Kidney (tissue), 14 donors: ENCODE results near the gene SACS. TPM values are rescaled to one million over a fixed set of nuclear protein-coding genes. Genes with fewer than 3 reads are reported as not detected.

Experiments
- DNase-seq, 5 donors: peaks; one replicate each; pipeline ENCODE4 v3.0.0-alpha.2; 2013 to 2020
- FAIRE-seq: peaks from 2 replicates; lab custom pipeline; 2012; peaks lifted over from hg19 to GRCh38; lab: Jason Lieb, UNC
- H3K27ac ChIP-seq, 2 donors: one replicate each; pipeline ENCODE4 v1.7.0; 2013; ENCODE audit warnings: low read depth in 2 of 2, low read length in 2 of 2, inconsistent platforms in 1 of 2
- H3K27me3 ChIP-seq: one replicate; pipeline ENCODE4 v1.7.1; 2013; ENCODE audit warnings: low read length, inconsistent platforms; ENCODE audit not compliant: control insufficient read depth, insufficient read depth
- H3K36me3 ChIP-seq, 3 donors: one replicate each; pipeline versions ENCODE4 v1.7.0 to v1.7.1; 2013; ENCODE audit warnings: low read length in 3 of 3, control low read depth in 1 of 3, inconsistent platforms in 1 of 3; ENCODE audit not compliant: insufficient read depth in 3 of 3, control insufficient read depth in 2 of 3
- H3K4me1 ChIP-seq, 3 donors: one replicate each; pipeline versions ENCODE4 v1.7.0 to v1.7.1; 2013; ENCODE audit warnings: low read length in 3 of 3, inconsistent platforms in 1 of 3, low read depth in 1 of 3; ENCODE audit not compliant: control insufficient read depth in 2 of 3, insufficient read depth in 2 of 3
- H3K4me3 ChIP-seq, 3 donors: one replicate each; pipeline versions ENCODE4 v1.7.0 to v1.8.1; 2013; ENCODE audit warnings: low read length in 3 of 3, control low read depth in 1 of 3, inconsistent platforms in 1 of 3
- H3K9ac ChIP-seq, 3 donors: one replicate each; pipeline versions ENCODE4 v1.7.0 to v1.7.1; 2013; ENCODE audit warnings: low read length in 3 of 3, control low read depth in 1 of 3, inconsistent platforms in 1 of 3
- H3K9me3 ChIP-seq, 3 donors: one replicate each; pipeline versions ENCODE4 v1.7.0 to v1.7.1; 2013; ENCODE audit warnings: low read length in 3 of 3, control low read depth in 1 of 3, inconsistent platforms in 1 of 3; ENCODE audit not compliant: control insufficient read depth in 2 of 3, insufficient read depth in 1 of 3
- CTCF ChIP-seq: IDR thresholded peaks from 3 replicates; pipeline ENCODE4 v1.5.1; 2012; ENCODE audit warnings: mild to moderate bottlenecking, moderate library complexity, borderline replicate concordance; ENCODE audit not compliant: insufficient read depth; ENCODE audit errors: extremely low read depth
- intact Hi-C: fragments of 100-400 bp; cut with DNase I; formaldehyde crosslinking; loops from one replicate; pipeline ENCODE4 v1.11.1; 2022
- polyA plus RNA-seq: library from polyadenylated mRNA; stranded (reverse); fragments of 350-450 nt; fragmentation: Illumina TruSeq; extraction: RNeasy Lipid Tissue Mini Kit (QIAGEN cat#74804); gene quantifications from one replicate; pipeline ENCODE4 v1.2.3, GENCODE V29; 2014; ENCODE audit warnings: low read depth, low replicate concordance; ENCODE audit not compliant: insufficient read depth
- total RNA-seq: library from RNA; stranded (reverse); fragmentation: NEBNext Ultra II Directional; extraction: Animal tissue kit (Norgen Biotek cat#: 25700); gene quantifications from one replicate; pipeline ENCODE4 v1.2.1, GENCODE V29; 2021
- donor health status: control.
- donor health status: control.
- donor health status: control.
- donor health status: control.
- donor health status: control.
- donor health status: DM: yes; HTN: yes; CAD: no.
- donor health status: Normal renal cell carcinoma (clear cell type).

SACS gene
- total and polyA plus RNA-seq, 2 donors from 2014 or later, result 0.58 to 12.5 TPM

DNA sequence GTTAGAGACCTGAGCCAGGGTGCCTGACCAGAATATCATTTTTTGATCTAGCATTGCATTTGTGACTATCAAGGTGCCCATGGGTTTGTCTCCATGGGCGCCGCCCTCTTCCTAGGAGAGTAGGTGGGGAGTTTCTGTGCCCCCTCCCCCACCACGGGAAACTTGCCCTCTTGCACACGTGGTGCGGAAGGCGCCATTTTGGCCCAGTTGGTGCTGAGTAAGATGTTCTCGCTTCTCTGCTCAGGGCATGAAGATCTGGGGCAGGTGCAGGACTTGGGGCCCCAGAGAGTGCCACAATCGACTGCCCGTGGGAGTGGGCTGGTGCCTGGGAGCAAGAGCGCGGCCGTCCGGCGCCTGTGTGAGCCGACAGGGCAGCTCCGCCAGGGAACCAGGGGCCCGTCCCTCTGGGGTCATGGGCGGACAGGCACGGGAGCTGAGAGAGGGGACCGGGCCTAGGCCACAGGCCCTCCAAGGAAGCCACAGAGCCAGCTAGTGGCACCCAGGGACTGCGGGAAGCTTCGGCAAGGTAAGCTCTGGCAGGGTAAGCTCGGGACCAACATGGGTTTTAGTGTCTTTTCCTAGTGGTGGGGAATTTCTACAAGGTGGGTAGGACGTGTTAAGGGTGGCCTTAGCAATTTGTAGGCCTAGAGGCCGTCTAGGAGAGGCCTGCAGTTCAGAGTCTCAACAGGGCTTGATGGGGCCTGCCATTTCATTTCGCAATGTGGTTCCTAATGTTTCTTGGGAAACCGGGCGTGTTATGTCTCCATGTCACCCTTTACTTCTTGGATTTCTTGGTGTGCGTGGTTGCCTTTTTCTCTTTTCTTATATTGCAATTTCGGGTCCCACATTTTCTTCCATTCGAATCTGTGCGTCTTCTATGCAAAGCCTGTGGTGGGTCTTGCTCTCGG lies 14.5 kb downstream of the SACS start:
- no peak overlapping the region for H3K4me3 ChIP-seq
- no peaks in the 10 kb centered on the region for H3K9me3 ChIP-seq
- intact Hi-C loops, result no loop called here
- TF ChIP-seq CTCF, result no peak
- DNase-seq (no peak), FAIRE-seq (no peak)
- no peaks in the 10 kb centered on the region for H3K4me1 ChIP-seq
- no peaks in the 10 kb centered on the region for H3K36me3 ChIP-seq
- H3K27me3 ChIP-seq, result no peaks in the 10 kb centered on the region
- no peak overlapping the region for H3K9ac ChIP-seq
- no peak overlapping the region for H3K27ac ChIP-seq

GRCh38 chr13:23414682-23415081 lies 18.8 kb downstream of the SACS start:
- H3K9ac ChIP-seq, result no peak overlapping the region
- TF ChIP-seq CTCF, result no peak
- DNase-seq (no peak), FAIRE-seq (no peak)
- no peaks in the 10 kb centered on the region for H3K9me3 ChIP-seq
- no peak overlapping the region for H3K27ac ChIP-seq
- intact Hi-C loops, result no loop called here
- H3K27me3 ChIP-seq, result no peaks in the 10 kb centered on the region
- no peaks in the 10 kb centered on the region for H3K4me1 ChIP-seq
- no peaks in the 10 kb centered on the region for H3K36me3 ChIP-seq
- no peak overlapping the region for H3K4me3 ChIP-seq

DNA sequence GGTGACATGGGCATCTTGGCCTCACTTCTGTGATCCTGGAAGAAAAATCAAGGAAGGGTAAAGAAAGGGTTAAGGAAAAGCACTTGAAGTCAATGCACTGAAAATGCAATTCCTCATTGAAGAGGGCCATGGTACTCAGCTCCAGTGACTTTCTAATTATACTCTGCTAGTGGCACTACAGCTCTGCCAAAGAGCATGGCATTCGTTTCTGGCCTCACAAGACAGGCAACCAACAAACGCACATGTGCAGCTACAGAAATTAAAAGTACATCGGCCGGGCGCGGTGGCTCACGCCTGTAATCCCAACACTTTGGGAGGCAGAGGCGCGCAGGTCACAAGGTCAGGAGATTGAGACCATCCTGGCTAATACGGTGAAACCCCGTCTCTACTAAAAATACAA lies 21.8 kb downstream of the SACS start:
- Histone ChIP-seq H3K27ac (no peak overlapping the region), H3K4me1 (no peaks in the 10 kb centered on the region), H3K27me3 (no peaks in the 10 kb centered on the region), H3K36me3 (no peaks in the 10 kb centered on the region), H3K9ac (no peak overlapping the region), H3K9me3 (no peaks in the 10 kb centered on the region), H3K4me3 (no peak overlapping the region)
- DNase-seq (no peak), FAIRE-seq (no peak)
- intact Hi-C loops, result no loop called here
- TF ChIP-seq CTCF, result no peak
